SK-N-SH treated with all-trans-retinoic acid at 6 μM for 48 hours (cell line): Measurements from ENCODE around the gene BNIPL.

Experiments used
- ATAC-seq: fragments of 200-7000 bp; cut with Tn5 transposase; 3 replicates; pipeline ENCODE4 v1.9.1; 2020; ENCODE audit warnings: mild to moderate bottlenecking, moderate library complexity
- ARNTL ChIP-seq: fragments of 450-650 bp; formaldehyde crosslinking; IDR thresholded peaks from 2 replicates; pipeline ENCODE4 v1.5.0; 2020; ENCODE audit warnings: low read depth, mild to moderate bottlenecking, moderate library complexity, borderline replicate concordance
- BACH2 ChIP-seq: fragments of 250-450 bp; sonication (Bioruptor Pico); IDR thresholded peaks from 2 replicates; pipeline ENCODE4 v1.9.0; 2021; ENCODE audit warnings: mild to moderate bottlenecking, borderline replicate concordance
- CREB5 ChIP-seq: fragments of 250-450 bp; sonication (Bioruptor Pico); IDR thresholded peaks from 2 replicates; pipeline ENCODE4 v1.5.1; 2020; ENCODE audit warnings: low read depth, mild to moderate bottlenecking, moderate library complexity
- CSDC2 ChIP-seq: fragments of 250-450 bp; sonication (Bioruptor Pico); IDR thresholded peaks from 2 replicates; pipeline ENCODE4 v1.5.0; 2020; ENCODE audit warnings: mild to moderate bottlenecking, moderate library complexity
- CSRNP3 ChIP-seq: fragments of 250-450 bp; sonication (Bioruptor Pico); IDR thresholded peaks from 2 replicates; pipeline ENCODE4 v1.5.1; 2021; ENCODE audit warnings: mild to moderate bottlenecking, moderate library complexity
- ESRRG ChIP-seq: fragments of 250-450 bp; sonication (Bioruptor Pico); IDR thresholded peaks from 2 replicates; pipeline ENCODE4 v1.6.1; 2021; ENCODE audit warnings: mild to moderate bottlenecking
- GLIS3 ChIP-seq: fragments of 250-450 bp; sonication (Bioruptor Pico); IDR thresholded peaks from 2 replicates; pipeline ENCODE4 v1.5.0; 2020; ENCODE audit warnings: mild to moderate bottlenecking, moderate library complexity
- ISL1 ChIP-seq: fragments of 250-450 bp; sonication (Bioruptor Pico); IDR thresholded peaks from 2 replicates; pipeline ENCODE4 v2.1.2; 2022; ENCODE audit warnings: mild to moderate bottlenecking, moderate library complexity
- OSR1 ChIP-seq: fragments of 250-450 bp; sonication (Bioruptor Pico); IDR thresholded peaks from 2 replicates; pipeline ENCODE4 v1.8.0; 2022; ENCODE audit warnings: moderate library complexity, mild to moderate bottlenecking, inconsistent platforms
- PATZ1 ChIP-seq: fragments of 250-450 bp; sonication (Bioruptor Pico); IDR thresholded peaks from 2 replicates; pipeline ENCODE4 v1.8.0; 2020; ENCODE audit warnings: mild to moderate bottlenecking, moderate library complexity, borderline replicate concordance
- POU6F1 ChIP-seq: fragments of 250-450 bp; sonication (Bioruptor Pico); IDR thresholded peaks from 2 replicates; pipeline ENCODE4 v1.8.0; 2021; ENCODE audit warnings: low read depth, mild to moderate bottlenecking, moderate library complexity, borderline replicate concordance
- PPARA ChIP-seq: fragments of 250-450 bp; sonication (Bioruptor Pico); IDR thresholded peaks from 2 replicates; pipeline ENCODE4 v1.5.0; 2020; ENCODE audit warnings: mild to moderate bottlenecking, borderline replicate concordance
- RARB ChIP-seq: fragments of 250-450 bp; sonication (Bioruptor Pico); IDR thresholded peaks from 2 replicates; pipeline ENCODE4 v1.8.0; 2021; ENCODE audit warnings: mild to moderate bottlenecking, moderate library complexity
- TCF4 ChIP-seq: fragments of 250-450 bp; sonication (Bioruptor Pico); IDR thresholded peaks from 2 replicates; pipeline ENCODE4 v1.8.0; 2021; ENCODE audit warnings: mild to moderate bottlenecking, moderate library complexity, borderline replicate concordance
- TSHZ2 ChIP-seq: fragments of 250-450 bp; sonication (Bioruptor Pico); IDR thresholded peaks from 2 replicates; pipeline ENCODE4 v1.5.0; 2020; ENCODE audit warnings: mild to moderate bottlenecking, moderate library complexity
- ZC3H10 ChIP-seq: fragments of 250-450 bp; sonication (Bioruptor Pico); IDR thresholded peaks from 2 replicates; pipeline ENCODE4 v1.5.1; 2021; ENCODE audit warnings: mild to moderate bottlenecking, moderate library complexity
- ZFP3 ChIP-seq: fragments of 250-450 bp; sonication (Bioruptor Pico); IDR thresholded peaks from 2 replicates; pipeline ENCODE4 v1.5.0; 2020; ENCODE audit warnings: mild to moderate bottlenecking, moderate library complexity
- ZFP30 ChIP-seq: fragments of 450-650 bp; formaldehyde crosslinking; IDR thresholded peaks from 2 replicates; pipeline ENCODE4 v1.5.0; 2022; ENCODE audit warnings: mild to moderate bottlenecking, moderate library complexity
- ZNF70 ChIP-seq: fragments of 450-650 bp; formaldehyde crosslinking; IDR thresholded peaks from 2 replicates; pipeline ENCODE4 v1.5.0; 2020; ENCODE audit warnings: mild to moderate bottlenecking, moderate library complexity
- ZNF8 ChIP-seq: fragments of 450-650 bp; formaldehyde crosslinking; IDR thresholded peaks from 2 replicates; pipeline ENCODE4 v1.5.0; 2020; ENCODE audit warnings: mild to moderate bottlenecking, moderate library complexity

Gene BNIPL

DNA sequence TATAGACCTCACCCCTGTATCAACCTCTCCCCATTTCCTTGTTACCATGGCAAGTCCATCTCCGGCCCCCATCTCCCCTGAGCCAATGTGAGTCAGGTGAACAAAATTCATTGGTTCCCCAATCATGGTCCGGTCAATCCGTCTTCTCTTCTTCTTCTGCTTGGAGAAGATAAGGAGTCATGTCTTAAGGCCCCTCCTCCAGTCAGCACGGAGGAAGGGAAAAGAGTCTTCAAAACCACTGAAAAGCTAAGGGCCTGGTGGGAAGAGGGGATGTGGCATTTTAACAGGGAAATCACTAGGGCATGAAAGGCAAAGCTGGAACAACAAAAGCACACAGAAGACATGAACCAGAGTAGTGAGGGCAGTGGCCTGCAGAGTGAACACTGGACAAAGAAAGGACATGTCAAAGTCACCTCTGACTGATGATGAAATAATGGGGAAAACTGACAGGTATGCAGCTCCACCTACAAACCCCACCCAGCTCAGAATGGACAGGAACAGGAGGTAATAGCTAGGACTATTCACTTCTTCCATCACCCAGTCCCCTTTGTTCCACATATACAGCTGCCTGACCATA lies 18.7 kb downstream of the BNIPL start (continued):
- no peak for TF ChIP-seq OSR1 (CRISPR knock-in tag)
- TF ChIP-seq ZNF70 = no peak

DNA sequence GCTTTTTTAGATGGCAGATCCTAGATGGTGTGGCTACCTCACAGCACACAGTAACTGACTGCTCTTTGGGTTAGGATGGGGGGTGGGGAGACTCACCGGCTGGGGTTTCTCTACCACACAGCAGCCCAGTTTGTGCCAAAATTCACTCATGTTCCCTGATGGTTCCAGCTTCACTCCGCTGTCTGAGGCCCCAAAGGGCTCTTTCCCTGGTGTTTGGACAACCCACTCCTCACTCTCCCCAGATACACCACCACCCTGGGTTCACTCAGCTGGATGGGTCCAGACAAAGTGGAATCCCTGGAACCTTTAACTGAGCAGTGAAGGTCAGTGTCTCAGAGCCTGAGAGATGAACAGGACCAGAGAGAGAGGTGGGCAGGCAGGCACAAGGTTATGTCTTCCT lies 19.2 kb downstream of the BNIPL start:
- ATAC-seq = no peak

More for the DNA sequence above, 19.2 kb downstream of the BNIPL start:
- TF ChIP-seq PPARA (CRISPR knock-in tag) (no peak), ZFP30 (CRISPR knock-in tag) (no peak), ZC3H10 (CRISPR knock-in tag) (no peak), OSR1 (CRISPR knock-in tag) (no peak), GLIS3 (CRISPR knock-in tag) (no peak), RARB (CRISPR knock-in tag) (no peak), ESRRG (no peak), CREB5 (CRISPR knock-in tag) (no peak), ZFP3 (CRISPR knock-in tag) (no peak), ARNTL (CRISPR knock-in tag) (no peak), CSRNP3 (CRISPR knock-in tag) (no peak), BACH2 (CRISPR knock-in tag) (no peak), TSHZ2 (CRISPR knock-in tag) (no peak), TCF4 (no peak), PATZ1 (CRISPR knock-in tag) (no peak), CSDC2 (CRISPR knock-in tag) (no peak), ZNF8 (no peak), POU6F1 (CRISPR knock-in tag) (no peak), ISL1 (CRISPR knock-in tag) (no peak)
